Transverse colon (tissue), 4 donors: ENCODE results near the gene ZNF804A. TPM values are rescaled to one million over a fixed set of nuclear protein-coding genes. Genes with fewer than 3 reads are reported as not detected.

Source experiments
- DNase-seq: peaks from one replicate; pipeline ENCODE4 v3.0.0-alpha.2; 2019
- H3K27ac ChIP-seq, 4 donors: fragments of 200-600 bp; sonication (generic); 2 replicates each; pipeline ENCODE4 v1.5.1; 2016 to 2018; ENCODE audit warnings: inconsistent platforms in 4 of 4
- H3K27me3 ChIP-seq: fragments of 200-600 bp; sonication (generic); 2 replicates; pipeline ENCODE4 v1.5.1; 2017; ENCODE audit warnings: inconsistent platforms
- H3K36me3 ChIP-seq, 4 donors: fragments of 200-600 bp; sonication (generic); 2 replicates each; pipeline ENCODE4 v1.5.1; 2017 to 2019; ENCODE audit warnings: inconsistent platforms in 4 of 4
- H3K4me1 ChIP-seq, 4 donors: fragments of 200-600 bp; sonication (generic); 2 replicates each; pipeline ENCODE4 v1.5.1; 2017 to 2020; ENCODE audit warnings: inconsistent platforms in 4 of 4
- H3K4me3 ChIP-seq, 4 donors: fragments of 200-600 bp; sonication (generic); 1 replicate in 1 of 4; 2 replicates in 3 of 4; pipeline versions ENCODE4 v1.5.1 to v1.6.1; 2017 to 2019; ENCODE audit warnings: inconsistent platforms in 4 of 4
- H3K9me3 ChIP-seq, 2 donors: fragments of 200-600 bp; sonication (generic); 2 replicates each; pipeline ENCODE4 v1.5.1; 2017 to 2019; ENCODE audit warnings: inconsistent platforms in 2 of 2
- EP300 ChIP-seq: sonication (generic); formaldehyde crosslinking; IDR thresholded peaks from one replicate; pipeline ENCODE4 v1.6.1; 2017; ENCODE audit warnings: antibody characterized with exemption, low read depth
- POLR2A ChIP-seq: fragments of 450-650 bp; IDR thresholded peaks from one replicate; pipeline ENCODE4 v1.6.1; 2016; ENCODE audit warnings: antibody characterized with exemption, mild to moderate bottlenecking, moderate library complexity
- POLR2AphosphoS5 ChIP-seq, 3 donors: sonication (generic); formaldehyde crosslinking; IDR thresholded peaks; one replicate each; pipeline ENCODE4 v1.6.1; 2016; ENCODE audit warnings: antibody characterized with exemption in 3 of 3
- WGBS, 2 donors: methylation state at CpG; one replicate each; pipeline ENCODE4 v1.1.5; 2018; ENCODE audit warnings: low coverage in 1 of 2; 5-methylcytosine and 5-hydroxymethylcytosine counted together
- in situ Hi-C, 4 donors: fragments of 200-750 bp; cut with MboI; loops; one replicate each; pipeline versions ENCODE4 v1.15.0 to v1.15.1; 2017; ENCODE audit warnings: low sequenced_read_pairs in 3 of 4, low pct_ligation_motif_present in 1 of 4, low pct_unique_long_range_greater_than_20kb in 1 of 4
- intact Hi-C: fragments of 100-400 bp; cut with DNase I; formaldehyde crosslinking; loops from one replicate; pipeline ENCODE4 v1.15.1; 2023; ENCODE audit warnings: low total_unique reads
- total RNA-seq, 4 donors: library from RNA; depleted of rRNA; stranded (reverse); fragments of >200 nt; gene quantifications; one replicate each; pipeline ENCODE4 v1.1.0, GENCODE V29; 2016
- TF ChIP-seq, protein P1 (sequence below), 5 experiments: fragments of 200-600 bp in 3 of 5; fragments of 450-650 bp in 2 of 5; sonication (generic) in 3 of 5; IDR thresholded peaks; 1 replicate in 2 of 5; 2 replicates in 3 of 5; pipeline ENCODE4 v1.5.1; 2016 to 2017; ENCODE audit warnings: antibody characterized with exemption in 5 of 5, inconsistent platforms in 3 of 5, mild to moderate bottlenecking in 2 of 5, moderate library complexity in 1 of 5

Gene ZNF804A
- total RNA-seq, 4 donors from 2014 or later = 0.16 to 1.5 (median 0.70) TPM

DNA sequence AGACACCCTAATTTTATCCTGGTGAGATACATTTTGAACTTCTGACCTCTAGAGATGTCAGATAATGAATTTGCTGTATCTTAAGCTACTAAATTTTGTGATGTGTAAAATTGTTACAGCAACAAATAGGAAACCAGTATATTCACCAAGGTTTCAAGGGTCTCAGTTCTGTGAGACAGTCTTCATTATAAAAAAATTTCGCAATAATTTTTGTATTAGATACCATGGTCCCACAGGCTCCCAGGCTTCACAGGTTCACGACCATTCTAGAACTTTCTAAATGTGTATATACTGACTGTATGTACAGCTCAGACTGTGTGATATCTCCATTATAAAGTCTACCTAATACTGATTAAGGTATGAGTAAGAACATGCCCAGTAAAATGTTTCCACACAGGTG lies 181.4 kb downstream of the ZNF804A start:
- Histone ChIP-seq H3K9me3 (no peaks in the 10 kb centered on the region), H3K27ac (no peak overlapping the region), H3K4me3 (no peak overlapping the region), H3K4me1 (no peaks in the 10 kb centered on the region), H3K36me3 (no peaks in the 10 kb centered on the region), H3K27me3 (no peaks in the 10 kb centered on the region)
- in situ Hi-C loops = no loop called here
- 93% methylated on average over 2 of the region's 2 CpGs for WGBS, 2 donors
- intact Hi-C loops = no loop called here
- no peak for DNase-seq
- TF ChIP-seq POLR2A (no peak), POLR2AphosphoS5 (IDR thresholded peaks at IDR 0.05) (no peak), EP300 (no peak)
- TF ChIP-seq, protein P1, sequence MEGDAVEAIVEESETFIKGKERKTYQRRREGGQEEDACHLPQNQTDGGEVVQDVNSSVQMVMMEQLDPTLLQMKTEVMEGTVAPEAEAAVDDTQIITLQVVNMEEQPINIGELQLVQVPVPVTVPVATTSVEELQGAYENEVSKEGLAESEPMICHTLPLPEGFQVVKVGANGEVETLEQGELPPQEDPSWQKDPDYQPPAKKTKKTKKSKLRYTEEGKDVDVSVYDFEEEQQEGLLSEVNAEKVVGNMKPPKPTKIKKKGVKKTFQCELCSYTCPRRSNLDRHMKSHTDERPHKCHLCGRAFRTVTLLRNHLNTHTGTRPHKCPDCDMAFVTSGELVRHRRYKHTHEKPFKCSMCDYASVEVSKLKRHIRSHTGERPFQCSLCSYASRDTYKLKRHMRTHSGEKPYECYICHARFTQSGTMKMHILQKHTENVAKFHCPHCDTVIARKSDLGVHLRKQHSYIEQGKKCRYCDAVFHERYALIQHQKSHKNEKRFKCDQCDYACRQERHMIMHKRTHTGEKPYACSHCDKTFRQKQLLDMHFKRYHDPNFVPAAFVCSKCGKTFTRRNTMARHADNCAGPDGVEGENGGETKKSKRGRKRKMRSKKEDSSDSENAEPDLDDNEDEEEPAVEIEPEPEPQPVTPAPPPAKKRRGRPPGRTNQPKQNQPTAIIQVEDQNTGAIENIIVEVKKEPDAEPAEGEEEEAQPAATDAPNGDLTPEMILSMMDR (IDR thresholded peaks at IDR 0.05) = no peak

DNA sequence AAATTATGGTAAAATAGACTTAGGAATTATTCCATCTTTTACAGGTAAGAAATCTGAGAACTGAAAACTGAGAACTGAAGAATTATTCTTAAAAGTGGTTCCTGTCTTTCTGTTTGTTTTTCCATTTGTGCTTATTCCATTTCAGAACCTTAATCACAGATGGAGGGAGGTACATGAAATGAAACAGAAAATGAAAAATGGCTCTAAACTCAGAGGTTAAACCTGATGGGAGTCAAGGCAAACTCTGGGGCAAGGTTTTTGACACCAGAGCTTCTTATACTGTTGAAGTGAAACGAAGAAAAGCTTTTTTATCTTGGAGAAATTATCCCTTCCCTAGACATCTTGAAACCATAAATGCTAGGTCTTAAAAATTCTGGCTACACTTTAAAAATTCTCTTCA lies 182.1 kb downstream of the ZNF804A start:
- 55 to 63% methylated on average over 1 of the region's 1 CpG for WGBS, 2 donors

DNA sequence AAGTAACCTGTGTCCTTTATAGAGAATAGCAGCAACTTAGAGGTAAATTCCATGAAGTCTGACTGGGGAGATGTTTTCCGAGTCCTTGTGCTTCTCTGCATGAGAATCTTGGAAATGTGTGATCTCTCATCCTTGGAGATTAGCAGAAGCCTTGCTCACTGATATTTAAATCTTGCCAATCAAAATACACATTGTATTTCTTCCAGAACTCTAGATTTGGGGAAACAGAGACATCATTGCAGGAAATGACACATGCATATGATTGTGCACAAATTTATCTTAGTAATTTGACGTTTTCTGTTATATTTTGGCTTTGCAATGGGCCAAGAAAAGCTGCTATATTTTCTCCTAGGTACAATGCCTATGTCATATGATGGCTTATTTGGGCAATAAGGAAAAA lies 182.6 kb downstream of the ZNF804A start:
- no peaks in the 10 kb centered on the region for H3K36me3 ChIP-seq
- no peaks in the 10 kb centered on the region for H3K9me3 ChIP-seq
- intact Hi-C loops = no loop called here
- WGBS, 2 donors = 73 to 78% methylated on average over 1 to 2 of the region's 2 CpGs
- H3K27ac ChIP-seq = no peak overlapping the region
- H3K4me3 ChIP-seq = no peak overlapping the region
- in situ Hi-C loops = no loop called here
- no peaks in the 10 kb centered on the region for H3K4me1 ChIP-seq
- no peaks in the 10 kb centered on the region for H3K27me3 ChIP-seq
- TF ChIP-seq, protein P1 (IDR thresholded peaks at IDR 0.05) = no peak
- TF ChIP-seq EP300 (no peak), POLR2A (no peak), POLR2AphosphoS5 (IDR thresholded peaks at IDR 0.05) (no peak)
- no peak for DNase-seq

More for the DNA sequence above, 182.1 kb downstream of the ZNF804A start:
- DNase-seq = no peak
- in situ Hi-C loops (no loop called here), intact Hi-C loops (no loop called here)
- Histone ChIP-seq H3K27me3 (no peaks in the 10 kb centered on the region), H3K36me3 (no peaks in the 10 kb centered on the region), H3K4me3 (no peak overlapping the region), H3K4me1 (no peaks in the 10 kb centered on the region), H3K9me3 (no peaks in the 10 kb centered on the region), H3K27ac (no peak overlapping the region)
- no peak for TF ChIP-seq EP300
- no peak for TF ChIP-seq POLR2A
- TF ChIP-seq, protein P1 (IDR thresholded peaks at IDR 0.05) = no peak
- TF ChIP-seq POLR2AphosphoS5 (IDR thresholded peaks at IDR 0.05) = no peak

DNA sequence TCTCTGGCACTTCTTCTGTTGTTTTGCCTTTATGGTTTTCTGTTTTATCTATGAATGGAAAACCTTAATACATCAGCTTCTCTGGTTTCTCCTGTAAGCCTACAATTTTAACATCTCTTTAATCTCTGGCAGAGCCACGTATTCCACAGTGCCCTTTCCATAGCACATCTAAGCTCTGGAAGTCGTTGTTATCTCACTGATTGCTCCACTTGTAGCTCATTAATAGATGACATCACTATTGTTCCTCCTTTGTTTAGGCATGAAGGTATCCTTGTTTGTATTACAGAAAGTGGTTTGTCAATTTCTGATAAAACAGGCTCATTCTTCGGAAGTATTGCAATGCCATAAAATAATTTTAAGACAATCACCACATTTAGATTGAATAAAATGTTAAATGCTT lies 185.2 kb downstream of the ZNF804A start:
- Histone ChIP-seq H3K27ac (no peak overlapping the region), H3K4me1 (no peaks in the 10 kb centered on the region), H3K27me3 (no peaks in the 10 kb centered on the region), H3K9me3 (no peaks in the 10 kb centered on the region), H3K36me3 (no peaks in the 10 kb centered on the region), H3K4me3 (no peak overlapping the region)
- in situ Hi-C loops = no loop called here
- intact Hi-C loops = no loop called here
- TF ChIP-seq, protein P1 (IDR thresholded peaks at IDR 0.05) = no peak
- no peak for TF ChIP-seq POLR2AphosphoS5 (IDR thresholded peaks at IDR 0.05)
- TF ChIP-seq EP300 = no peak
- TF ChIP-seq POLR2A = no peak
- 62 to 66% methylated on average over 3 of the region's 3 CpGs for WGBS, 2 donors
- no peak for DNase-seq
